GM12892 (cell line): ENCODE measurements around the gene ATP13A1.
A peak's percentile ranks its signal among the peaks of the same experiment; 100 is the strongest.
"Not testable (repeated sequence)": the region's sequence is repeated elsewhere in the genome, so short reads cannot be mapped to it uniquely, and the experiment has no call there.

Source experiments
- DNase-seq: peaks from one replicate; pipeline ENCODE4 v3.0.0; 2011; ENCODE audit not compliant: insufficient read length
- FAIRE-seq: peaks from 2 replicates; lab custom pipeline; 2011; peaks lifted over from hg19 to GRCh38; lab: Jason Lieb, UNC
- POLR2A ChIP-seq: IDR thresholded peaks from 2 replicates; pipeline ENCODE4 v1.6.1; 2011; ENCODE audit warnings: low read depth, low read length, control low read depth
- POLR2AphosphoS5 ChIP-seq: IDR thresholded peaks from 2 replicates; pipeline ENCODE4 v1.6.1; 2011; ENCODE audit warnings: low read depth, low read length, control low read depth
- TAF1 ChIP-seq: IDR thresholded peaks from 2 replicates; pipeline ENCODE4 v1.6.1; 2011; ENCODE audit warnings: low read depth, mild to moderate bottlenecking, control low read depth, low read length, borderline replicate concordance

The ATP13A1 gene

GRCh38 chr19:19623383-19623782 is 40.1 kb downstream of the ATP13A1 start:
- FAIRE-seq: no peak
- TF ChIP-seq POLR2A: no peak
- no peak for TF ChIP-seq POLR2AphosphoS5
- TF ChIP-seq TAF1: no peak
- no peak for DNase-seq

GRCh38 chr19:19619849-19620210 is 43.6 kb downstream of the ATP13A1 start:
- DNase-seq: no peak
- no peak for FAIRE-seq
- TF ChIP-seq POLR2A (no peak), POLR2AphosphoS5 (no peak), TAF1 (no peak)

- FAIRE-seq: no peak
- no peak for DNase-seq
- TF ChIP-seq POLR2AphosphoS5 (no peak), TAF1 (no peak), POLR2A (no peak)
Measured at GRCh38 chr19:19619181-19619848, 44.2 kb downstream of the ATP13A1 start.

GRCh38 chr19:19618219-19619051 is 45.0 kb downstream of the ATP13A1 start, which contains the start of gene PBX4:
TSS of gene PBX4 (minus strand) at chr19:19618687. CDS start at chr19:19618629, 58 bp downstream.
- peak; percentile 98 for FAIRE-seq

GRCh38 chr19:19615086-19615485 is 48.4 kb downstream of the ATP13A1 start:
- no peak for FAIRE-seq
- TF ChIP-seq TAF1 (no peak), POLR2AphosphoS5 (no peak), POLR2A (no peak)
- no peak for DNase-seq

More at GRCh38 chr19:19618219-19619051, 45.0 kb downstream of the ATP13A1 start, which contains the start of gene PBX4:
- DNase-seq: peak; percentile 96
- TF ChIP-seq POLR2AphosphoS5 (peak; percentile 62), TAF1 (no peak; the same call in 1 of the 2 replicates), POLR2A (peak; percentile 78)

GRCh38 chr19:19613506-19613905 is 50.0 kb downstream of the ATP13A1 start:
- no peak for FAIRE-seq
- DNase-seq: no peak
- TF ChIP-seq POLR2AphosphoS5: no peak
- TF ChIP-seq TAF1: no peak
- no peak for TF ChIP-seq POLR2A

- no peak for TF ChIP-seq POLR2A
- no peak for TF ChIP-seq TAF1
- no peak for TF ChIP-seq POLR2AphosphoS5
- FAIRE-seq (no peak), DNase-seq (no peak)
Measured at GRCh38 chr19:19610376-19611202, 52.9 kb downstream of the ATP13A1 start.

- FAIRE-seq: not testable (repeated sequence)
Measured at GRCh38 chr19:19606686-19607085, 56.8 kb downstream of the ATP13A1 start.

GRCh38 chr19:19606021-19606420 is 57.5 kb downstream of the ATP13A1 start:
- no peak for TF ChIP-seq POLR2AphosphoS5
- DNase-seq (no peak), FAIRE-seq (peak; percentile 74)

More at GRCh38 chr19:19606686-19607085, 56.8 kb downstream of the ATP13A1 start:
- not testable (repeated sequence) for DNase-seq

- FAIRE-seq: no peak
- DNase-seq: no peak
- TF ChIP-seq POLR2A (no peak), POLR2AphosphoS5 (no peak), TAF1 (no peak)
Measured at GRCh38 chr19:19602713-19603324, 60.7 kb downstream of the ATP13A1 start.

- FAIRE-seq: no peak
Measured at GRCh38 chr19:19602136-19602712, 61.3 kb downstream of the ATP13A1 start.

More at GRCh38 chr19:19602136-19602712, 61.3 kb downstream of the ATP13A1 start:
- no peak for DNase-seq
- TF ChIP-seq TAF1 (no peak), POLR2AphosphoS5 (no peak), POLR2A (no peak)
